Progenitor cell of endocrine pancreas (in vitro differentiated cells): ENCODE measurements around the gene KCTD5. TPM values are rescaled to one million over a fixed set of nuclear protein-coding genes. Genes with fewer than 3 reads are reported as not detected.
"Not testable (repeated sequence)": the region's sequence is repeated elsewhere in the genome, so short reads cannot be mapped to it uniquely, and the experiment has no call there.

Experiments used
- DNase-seq: peaks from one replicate; pipeline ENCODE4 v3.0.0; 2021; ENCODE audit warnings: low spot score; ENCODE audit not compliant: unreplicated experiment
- H3K27ac Mint-ChIP-seq: 2 replicates; pipeline ENCODE4 v1.8.0; 2021; ENCODE audit warnings: mild to moderate bottlenecking, moderate library complexity, mixed read lengths
- H3K27me3 Mint-ChIP-seq: 2 replicates; pipeline ENCODE4 v1.8.0; 2021; ENCODE audit warnings: mixed read lengths
- H3K36me3 Mint-ChIP-seq: 2 replicates; pipeline ENCODE4 v1.8.0; 2022; ENCODE audit warnings: mixed read lengths; ENCODE audit not compliant: insufficient read depth
- H3K4me1 Mint-ChIP-seq: 2 replicates; pipeline ENCODE4 v1.8.0; 2021; ENCODE audit warnings: low read depth, mixed read lengths
- H3K4me3 Mint-ChIP-seq: 2 replicates; pipeline ENCODE4 v1.8.0; 2021; ENCODE audit warnings: low read depth, mild to moderate bottlenecking, moderate library complexity, mixed read lengths
- H3K9me3 Mint-ChIP-seq: 2 replicates; pipeline ENCODE4 v1.8.0; 2021; ENCODE audit warnings: low read depth, mixed read lengths
- CTCF ChIP-seq: fragments of 200-600 bp; sonication (generic); IDR thresholded peaks from one replicate; pipeline ENCODE4 v1.5.0; 2021; ENCODE audit warnings: antibody characterized with exemption, mild to moderate bottlenecking; ENCODE audit not compliant: unreplicated experiment
- total RNA-seq: library from RNA; stranded (reverse); gene quantifications from 2 replicates; pipeline ENCODE4 v1.2.1, GENCODE V29; 2021

Gene KCTD5
- total RNA-seq, 1 donor from 2014 or later = 21.4 TPM

- Mint-ChIP-seq H3K4me1 (no peaks in the 10 kb centered on the region), H3K27me3 (no peaks in the 10 kb centered on the region), H3K27ac (no peak overlapping the region), H3K36me3 (no peaks in the 10 kb centered on the region), H3K9me3 (no peaks in the 10 kb centered on the region), H3K4me3 (no peak overlapping the region)
- no peak for TF ChIP-seq CTCF
- no peak for DNase-seq
Measured at GRCh38 chr16:2691491-2692248, 9.3 kb downstream of the KCTD5 start.

GRCh38 chr16:2692251-2692947 lies 10.1 kb downstream of the KCTD5 start:
- H3K27me3 Mint-ChIP-seq = no peaks in the 10 kb centered on the region
- no peak overlapping the region for H3K27ac Mint-ChIP-seq
- H3K4me1 Mint-ChIP-seq = no peaks in the 10 kb centered on the region
- no peak for DNase-seq
- H3K4me3 Mint-ChIP-seq = no peak overlapping the region
- H3K36me3 Mint-ChIP-seq = no peaks in the 10 kb centered on the region
- no peak for TF ChIP-seq CTCF
- no peaks in the 10 kb centered on the region for H3K9me3 Mint-ChIP-seq

- TF ChIP-seq CTCF = no peak
- no peak for DNase-seq
- Mint-ChIP-seq H3K4me1 (no peaks in the 10 kb centered on the region), H3K9me3 (no peaks in the 10 kb centered on the region), H3K27me3 (no peaks in the 10 kb centered on the region), H3K4me3 (no peak overlapping the region), H3K36me3 (peaks cover 1% of the 10 kb centered on the region), H3K27ac (no peak overlapping the region)
Measured at GRCh38 chr16:2692948-2693651, 10.8 kb downstream of the KCTD5 start.

DNA sequence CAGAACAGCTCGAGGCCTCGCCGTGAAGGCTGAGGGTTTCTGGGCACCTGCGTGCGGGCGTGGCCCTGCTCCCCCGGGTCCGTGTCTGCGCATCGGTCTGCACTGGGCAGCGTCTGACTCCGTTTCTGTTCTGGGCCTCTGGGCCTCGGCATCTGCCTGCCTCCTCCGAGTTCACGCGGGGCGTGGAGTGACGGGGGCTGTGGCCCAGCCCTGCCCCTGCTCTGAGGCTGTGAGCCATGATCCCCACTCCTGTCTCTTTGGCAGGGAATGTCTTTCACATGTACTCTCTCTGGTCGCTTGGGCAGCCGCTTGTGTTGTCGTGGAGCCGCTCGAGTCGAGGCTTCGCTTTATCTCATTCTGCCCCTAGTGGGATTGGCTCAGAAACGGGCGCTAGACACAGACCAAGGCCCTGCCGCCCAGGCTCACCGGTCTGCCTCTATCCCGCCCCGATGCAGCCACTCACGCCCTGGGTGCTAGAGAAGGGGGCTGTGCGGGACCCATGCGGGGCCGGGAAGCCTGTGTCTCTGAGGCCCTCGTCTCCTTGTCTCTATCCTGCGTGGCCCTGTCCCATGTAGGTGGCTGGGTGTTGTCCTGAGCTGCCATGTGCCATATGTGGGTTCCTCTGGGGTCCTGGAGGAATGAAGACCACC lies 14.4 kb downstream of the KCTD5 start:
- not testable (repeated sequence) for DNase-seq, H3K4me1 Mint-ChIP-seq, H3K4me3 Mint-ChIP-seq

DNA sequence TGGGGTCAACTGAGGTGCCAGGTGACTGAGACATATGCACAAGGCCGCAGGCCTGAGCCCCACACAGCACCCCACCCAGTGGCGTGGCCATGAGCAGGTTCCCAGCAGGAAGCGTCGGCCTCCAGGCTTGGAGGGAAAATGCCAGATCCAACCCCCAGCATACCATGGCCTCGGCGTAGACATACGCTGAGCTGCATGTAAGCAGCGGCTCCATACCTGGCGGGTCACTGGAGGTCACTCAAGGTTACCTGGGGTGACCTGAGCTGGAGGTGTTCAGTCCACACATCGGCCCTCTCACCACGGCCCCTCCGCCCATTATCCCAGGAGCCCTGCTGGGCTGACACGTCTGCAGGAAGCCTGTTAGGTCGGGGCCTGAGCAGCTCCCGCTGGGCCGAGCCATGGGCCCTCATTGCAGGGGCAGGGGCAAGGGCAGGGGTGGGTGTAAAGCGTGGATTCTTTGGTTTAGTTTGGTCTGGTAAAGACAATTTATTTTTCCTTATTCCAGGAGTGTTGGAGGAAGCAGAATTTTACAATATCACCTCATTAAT lies 15.2 kb downstream of the KCTD5 start:
- peaks cover 1% of the 10 kb centered on the region for H3K36me3 Mint-ChIP-seq
- no peak for DNase-seq
- H3K4me3 Mint-ChIP-seq = no peak overlapping the region
- no peak for TF ChIP-seq CTCF
- H3K9me3 Mint-ChIP-seq = no peaks in the 10 kb centered on the region
- H3K27me3 Mint-ChIP-seq = no peaks in the 10 kb centered on the region
- H3K4me1 Mint-ChIP-seq = no peaks in the 10 kb centered on the region
- H3K27ac Mint-ChIP-seq = no peak overlapping the region

More for the DNA sequence above, 14.4 kb downstream of the KCTD5 start:
- not testable (repeated sequence) for H3K36me3 Mint-ChIP-seq, H3K27ac Mint-ChIP-seq, H3K9me3 Mint-ChIP-seq, H3K27me3 Mint-ChIP-seq
